IgD-negative memory B cell (primary cell): ENCODE measurements around the gene PTPRM. TPM values are rescaled to one million over a fixed set of nuclear protein-coding genes. Genes with fewer than 3 reads are reported as not detected.

Source experiments
- H3K27ac Mint-ChIP-seq, 3 donors: one replicate each; pipeline ENCODE4 v1.8.0; 2020 to 2022; ENCODE audit warnings: mild to moderate bottlenecking in 3 of 3, mixed read lengths in 3 of 3, moderate library complexity in 1 of 3
- H3K27me3 Mint-ChIP-seq: one replicate; pipeline ENCODE4 v1.8.0; 2021; ENCODE audit warnings: mixed read lengths
- H3K36me3 Mint-ChIP-seq: one replicate; pipeline ENCODE4 v1.8.0; 2020; ENCODE audit warnings: mild to moderate bottlenecking, mixed read lengths
- H3K4me1 Mint-ChIP-seq, 3 donors: one replicate each; pipeline ENCODE4 v1.8.0; 2020 to 2022; ENCODE audit warnings: mixed read lengths in 3 of 3, mild to moderate bottlenecking in 1 of 3
- H3K4me3 Mint-ChIP-seq, 4 donors: one replicate each; pipeline ENCODE4 v1.8.0; 2020 to 2022; ENCODE audit warnings: mild to moderate bottlenecking in 4 of 4, mixed read lengths in 4 of 4, moderate library complexity in 3 of 4
- H3K9me3 Mint-ChIP-seq, 3 donors: one replicate each; pipeline ENCODE4 v1.8.0; 2020 to 2021; ENCODE audit warnings: mixed read lengths in 3 of 3, mild to moderate bottlenecking in 1 of 3
- polyA plus RNA-seq: library from polyadenylated mRNA; unstranded; fragments of 300-500 nt; fragmentation: Illumina TruSeq; gene quantifications from one replicate; pipeline ENCODE4 v1.2.3, GENCODE V29; 2021

Gene PTPRM
- polyA plus RNA-seq, 1 donor from 2014 or later, result 0.61 TPM

- H3K27me3 Mint-ChIP-seq, result no peaks in the 10 kb centered on the region
- no peak overlapping the region for H3K27ac Mint-ChIP-seq
- H3K4me1 Mint-ChIP-seq, result no peaks in the 10 kb centered on the region
- H3K4me3 Mint-ChIP-seq, result no peak overlapping the region
- H3K36me3 Mint-ChIP-seq, result no peaks in the 10 kb centered on the region
- no peaks in the 10 kb centered on the region for H3K9me3 Mint-ChIP-seq
These were observed 829.9 kb downstream of the PTPRM start for GRCh38 chr18:8397034-8397433.

GRCh38 chr18:8399138-8399537 is 832.0 kb downstream of the PTPRM start:
- Mint-ChIP-seq H3K4me1 (no peaks in the 10 kb centered on the region), H3K27me3 (no peaks in the 10 kb centered on the region), H3K27ac (no peak overlapping the region), H3K36me3 (no peaks in the 10 kb centered on the region), H3K9me3 (peaks cover 0 to under 1% (median 0%) of the 10 kb centered on the region in 3 donors), H3K4me3 (no peak overlapping the region)

GRCh38 chr18:8400193-8400752 is 833.2 kb downstream of the PTPRM start:
- H3K4me3 Mint-ChIP-seq, result no peak overlapping the region
- H3K4me1 Mint-ChIP-seq, result no peaks in the 10 kb centered on the region
- no peak overlapping the region for H3K27ac Mint-ChIP-seq
- H3K9me3 Mint-ChIP-seq, result peaks cover 0 to 3% (median 0%) of the 10 kb centered on the region in 3 donors
- no peaks in the 10 kb centered on the region for H3K27me3 Mint-ChIP-seq
- no peaks in the 10 kb centered on the region for H3K36me3 Mint-ChIP-seq

- Mint-ChIP-seq H3K9me3 (peaks cover 0 to 3% (median 0%) of the 10 kb centered on the region in 3 donors), H3K4me3 (no peak overlapping the region), H3K4me1 (no peaks in the 10 kb centered on the region), H3K27me3 (no peaks in the 10 kb centered on the region), H3K27ac (no peak overlapping the region), H3K36me3 (no peaks in the 10 kb centered on the region)
These were observed 833.7 kb downstream of the PTPRM start for GRCh38 chr18:8400825-8401224.

- H3K27me3 Mint-ChIP-seq, result no peaks in the 10 kb centered on the region
- H3K36me3 Mint-ChIP-seq, result no peaks in the 10 kb centered on the region
- no peak overlapping the region for H3K27ac Mint-ChIP-seq
- peaks cover 0 to 3% (median 0%) of the 10 kb centered on the region in 3 donors for H3K9me3 Mint-ChIP-seq
- H3K4me3 Mint-ChIP-seq, result no peak overlapping the region
- no peaks in the 10 kb centered on the region for H3K4me1 Mint-ChIP-seq
These were observed 834.5 kb downstream of the PTPRM start for GRCh38 chr18:8401606-8402005.

GRCh38 chr18:8402237-8402636 is 835.1 kb downstream of the PTPRM start:
- Mint-ChIP-seq H3K27ac (no peak overlapping the region), H3K36me3 (peaks cover 1% of the 10 kb centered on the region), H3K4me3 (no peak overlapping the region), H3K4me1 (no peaks in the 10 kb centered on the region), H3K9me3 (peaks cover 0 to 3% (median 0%) of the 10 kb centered on the region in 3 donors), H3K27me3 (no peaks in the 10 kb centered on the region)

- Mint-ChIP-seq H3K27ac (no peak overlapping the region), H3K4me1 (no peaks in the 10 kb centered on the region)
These were observed 836.6 kb downstream of the PTPRM start for GRCh38 chr18:8403713-8404112.

GRCh38 chr18:8406186-8406867 is 839.2 kb downstream of the PTPRM start:
- Mint-ChIP-seq H3K4me3 (no peak overlapping the region), H3K27ac (no peak overlapping the region), H3K36me3 (peaks cover 3% of the 10 kb centered on the region), H3K9me3 (peaks cover 2 to 16% (median 8%) of the 10 kb centered on the region in 3 donors), H3K4me1 (no peaks in the 10 kb centered on the region), H3K27me3 (no peaks in the 10 kb centered on the region)

More at GRCh38 chr18:8403713-8404112, 836.6 kb downstream of the PTPRM start:
- H3K27me3 Mint-ChIP-seq, result no peaks in the 10 kb centered on the region
- H3K9me3 Mint-ChIP-seq, result peaks cover 0 to 3% (median 0%) of the 10 kb centered on the region in 3 donors
- no peak overlapping the region for H3K4me3 Mint-ChIP-seq
- peaks cover 1% of the 10 kb centered on the region for H3K36me3 Mint-ChIP-seq

- Mint-ChIP-seq H3K9me3 (peaks cover 6 to 21% (median 9%) of the 10 kb centered on the region in 3 donors), H3K36me3 (peaks cover 3% of the 10 kb centered on the region), H3K27me3 (no peaks in the 10 kb centered on the region), H3K4me3 (no peak overlapping the region), H3K27ac (no peak overlapping the region), H3K4me1 (no peaks in the 10 kb centered on the region)
These were observed 839.7 kb downstream of the PTPRM start for GRCh38 chr18:8406868-8407250.

- H3K27ac Mint-ChIP-seq, result no peak overlapping the region
- H3K36me3 Mint-ChIP-seq, result peaks cover 3% of the 10 kb centered on the region
- H3K4me1 Mint-ChIP-seq, result no peaks in the 10 kb centered on the region
- H3K9me3 Mint-ChIP-seq, result peaks cover 6 to 25% (median 11%) of the 10 kb centered on the region in 3 donors
- no peak overlapping the region for H3K4me3 Mint-ChIP-seq
- no peaks in the 10 kb centered on the region for H3K27me3 Mint-ChIP-seq
These were observed 842.0 kb downstream of the PTPRM start for GRCh38 chr18:8409151-8409550.

- H3K9me3 Mint-ChIP-seq, result peaks cover 8 to 27% (median 11%) of the 10 kb centered on the region in 3 donors
- H3K36me3 Mint-ChIP-seq, result peaks cover 3% of the 10 kb centered on the region
- no peaks in the 10 kb centered on the region for H3K27me3 Mint-ChIP-seq
- H3K27ac Mint-ChIP-seq, result no peak overlapping the region
- no peak overlapping the region for H3K4me3 Mint-ChIP-seq
- no peaks in the 10 kb centered on the region for H3K4me1 Mint-ChIP-seq
These were observed 844.4 kb downstream of the PTPRM start for GRCh38 chr18:8411492-8411891.

- no peak overlapping the region for H3K27ac Mint-ChIP-seq
- H3K9me3 Mint-ChIP-seq, result peaks cover 8 to 27% (median 11%) of the 10 kb centered on the region in 3 donors
- no peaks in the 10 kb centered on the region for H3K4me1 Mint-ChIP-seq
- H3K36me3 Mint-ChIP-seq, result peaks cover 2% of the 10 kb centered on the region
- peaks cover 2% of the 10 kb centered on the region for H3K27me3 Mint-ChIP-seq
- no peak overlapping the region for H3K4me3 Mint-ChIP-seq
These were observed 845.0 kb downstream of the PTPRM start for GRCh38 chr18:8412117-8412516.

- peaks cover 2% of the 10 kb centered on the region for H3K36me3 Mint-ChIP-seq
- H3K4me1 Mint-ChIP-seq, result no peaks in the 10 kb centered on the region
- no peak overlapping the region for H3K27ac Mint-ChIP-seq
- peaks cover 8 to 27% (median 11%) of the 10 kb centered on the region in 3 donors for H3K9me3 Mint-ChIP-seq
- H3K4me3 Mint-ChIP-seq, result no peak overlapping the region
- H3K27me3 Mint-ChIP-seq, result peaks cover 2% of the 10 kb centered on the region
These were observed 846.1 kb downstream of the PTPRM start for GRCh38 chr18:8413189-8413588.

GRCh38 chr18:8413751-8414150 is 846.6 kb downstream of the PTPRM start:
- H3K27ac Mint-ChIP-seq, result no peak overlapping the region
- no peaks in the 10 kb centered on the region for H3K4me1 Mint-ChIP-seq
- peaks cover 2% of the 10 kb centered on the region for H3K27me3 Mint-ChIP-seq
- no peak overlapping the region for H3K4me3 Mint-ChIP-seq
- H3K36me3 Mint-ChIP-seq, result peaks cover 2% of the 10 kb centered on the region
- peaks cover 8 to 27% (median 11%) of the 10 kb centered on the region in 3 donors for H3K9me3 Mint-ChIP-seq

- no peak overlapping the region for H3K4me3 Mint-ChIP-seq
- no peaks in the 10 kb centered on the region for H3K36me3 Mint-ChIP-seq
- no peak overlapping the region for H3K27ac Mint-ChIP-seq
- H3K27me3 Mint-ChIP-seq, result peaks cover 2% of the 10 kb centered on the region
- no peaks in the 10 kb centered on the region for H3K4me1 Mint-ChIP-seq
- peaks cover 2 to 13% (median 6%) of the 10 kb centered on the region in 3 donors for H3K9me3 Mint-ChIP-seq
These were observed 849.3 kb downstream of the PTPRM start for GRCh38 chr18:8416212-8417019.
